Stimulated activated CD4-positive, alpha-beta T cell treated with anti-CD3 and anti-CD28 coated beads, Interleukin-15, amount 100 ng/mL, for 24 hours (primary cell): ENCODE results near the gene TAF6.
A peak's percentile ranks its signal among the peaks of the same experiment; 100 is the strongest.

Source experiments
- DNase-seq: peaks from one replicate; pipeline ENCODE4 v3.0.0-alpha.2; 2020

The TAF6 gene

GRCh38 chr7:100119072-100119969 is at the start of gene TAF6, which contains the start of gene CNPY4:
Gene TAF6 (minus strand): TSS chr7:100119358. CDS start chr7:100114209, 5,149 bp downstream.
Gene CNPY4 (plus strand): TSS chr7:100119634. CDS start chr7:100119745, 111 bp downstream.
- peak; percentile 97 for DNase-seq

GRCh38 chr7:100167912-100168323 is 48.8 kb upstream of the TAF6 start:
- DNase-seq, result peak; percentile 36

- DNase-seq, result no peak
Measured at GRCh38 chr7:100166970-100167911, 48.1 kb upstream of the TAF6 start.

- DNase-seq, result peak; percentile 61
Measured at GRCh38 chr7:100166317-100166940, 47.3 kb upstream of the TAF6 start.

GRCh38 chr7:100163871-100164270 is 44.7 kb upstream of the TAF6 start:
- no peak for DNase-seq

GRCh38 chr7:100163006-100163531 is 43.9 kb upstream of the TAF6 start:
- DNase-seq, result no peak

GRCh38 chr7:100160067-100160466 is 40.9 kb upstream of the TAF6 start:
- DNase-seq, result no peak

- DNase-seq, result no peak
Measured at GRCh38 chr7:100159099-100159623, 40.0 kb upstream of the TAF6 start.

- peak; percentile 99 for DNase-seq
Measured at GRCh38 chr7:100158229-100159098, 39.3 kb upstream of the TAF6 start, which contains the start of gene TRAPPC14. Gene TRAPPC14 (minus strand): TSS chr7:100158723. CDS start chr7:100158499, 224 bp downstream.

GRCh38 chr7:100157334-100158228 is 38.4 kb upstream of the TAF6 start:
- no peak for DNase-seq

GRCh38 chr7:100157069-100157333 is 37.8 kb upstream of the TAF6 start:
- DNase-seq, result no peak

- DNase-seq, result no peak
Measured at GRCh38 chr7:100156331-100157068, 37.3 kb upstream of the TAF6 start.

- no peak for DNase-seq
Measured at GRCh38 chr7:100155553-100156317, 36.6 kb upstream of the TAF6 start.

GRCh38 chr7:100154651-100155491 is 35.7 kb upstream of the TAF6 start:
- DNase-seq, result no peak

- DNase-seq, result no peak
Measured at GRCh38 chr7:100153708-100154535, 34.8 kb upstream of the TAF6 start.

GRCh38 chr7:100152937-100153666 is 33.9 kb upstream of the TAF6 start:
- no peak for DNase-seq
